ENCODE data around the gene TAF11L3.
"Not testable (repeated sequence)": the region's sequence is repeated elsewhere in the genome, so short reads cannot be mapped to it uniquely, and the experiment has no call there.

TAF11L3 gene

DNA sequence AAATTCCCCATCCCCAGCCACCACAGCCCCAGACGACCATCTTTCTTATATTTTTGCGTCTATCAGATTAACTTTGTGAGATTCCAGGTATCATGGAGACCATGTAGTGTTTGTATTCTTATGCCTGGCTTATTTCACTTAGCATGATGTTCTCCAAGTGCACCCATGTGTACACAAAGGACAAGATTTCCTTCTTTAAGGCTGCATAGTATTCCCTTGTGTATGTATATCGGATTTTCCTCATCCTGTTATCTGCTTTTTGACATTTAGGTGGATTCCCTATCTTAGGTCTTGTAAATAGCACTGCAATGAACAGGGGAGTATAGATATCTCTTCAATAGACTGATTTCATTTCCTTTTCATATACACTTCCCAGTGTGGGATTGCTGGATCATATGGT lies 25.4 kb upstream of the TAF11L3 start:
- H3K27ac ChIP-seq = no peak overlapping the region
- TF ChIP-seq, protein P1, sequence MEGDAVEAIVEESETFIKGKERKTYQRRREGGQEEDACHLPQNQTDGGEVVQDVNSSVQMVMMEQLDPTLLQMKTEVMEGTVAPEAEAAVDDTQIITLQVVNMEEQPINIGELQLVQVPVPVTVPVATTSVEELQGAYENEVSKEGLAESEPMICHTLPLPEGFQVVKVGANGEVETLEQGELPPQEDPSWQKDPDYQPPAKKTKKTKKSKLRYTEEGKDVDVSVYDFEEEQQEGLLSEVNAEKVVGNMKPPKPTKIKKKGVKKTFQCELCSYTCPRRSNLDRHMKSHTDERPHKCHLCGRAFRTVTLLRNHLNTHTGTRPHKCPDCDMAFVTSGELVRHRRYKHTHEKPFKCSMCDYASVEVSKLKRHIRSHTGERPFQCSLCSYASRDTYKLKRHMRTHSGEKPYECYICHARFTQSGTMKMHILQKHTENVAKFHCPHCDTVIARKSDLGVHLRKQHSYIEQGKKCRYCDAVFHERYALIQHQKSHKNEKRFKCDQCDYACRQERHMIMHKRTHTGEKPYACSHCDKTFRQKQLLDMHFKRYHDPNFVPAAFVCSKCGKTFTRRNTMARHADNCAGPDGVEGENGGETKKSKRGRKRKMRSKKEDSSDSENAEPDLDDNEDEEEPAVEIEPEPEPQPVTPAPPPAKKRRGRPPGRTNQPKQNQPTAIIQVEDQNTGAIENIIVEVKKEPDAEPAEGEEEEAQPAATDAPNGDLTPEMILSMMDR (conservative IDR thresholded peaks at IDR 0.05) = no peak
- TF ChIP-seq ZFX (IDR thresholded peaks at IDR 0.05) = no peak

DNA sequence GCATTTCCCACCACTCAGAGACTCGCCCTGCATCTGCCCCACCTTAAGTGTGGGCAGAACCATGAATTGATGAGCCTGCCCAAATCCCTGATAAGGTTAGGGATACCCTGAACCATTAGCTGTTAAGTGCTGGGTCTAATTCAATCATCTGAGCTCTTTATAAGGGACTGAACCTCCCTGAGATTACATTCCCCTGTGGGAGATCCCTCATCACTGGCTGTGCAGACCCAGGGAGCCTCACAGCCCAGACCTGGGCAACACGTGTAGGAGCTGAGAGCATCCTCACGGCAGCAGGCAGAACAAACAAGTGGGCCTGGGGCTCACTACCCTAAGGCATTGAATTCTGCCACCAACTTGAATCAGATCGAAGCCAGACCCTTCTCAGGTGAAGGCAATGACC lies 20.7 kb upstream of the TAF11L3 start:
- TF ChIP-seq, protein P1 (conservative IDR thresholded peaks at IDR 0.05) = no peak
- no peak for TF ChIP-seq ZFX (IDR thresholded peaks at IDR 0.05)
- H3K27ac ChIP-seq = no peak overlapping the region

DNA sequence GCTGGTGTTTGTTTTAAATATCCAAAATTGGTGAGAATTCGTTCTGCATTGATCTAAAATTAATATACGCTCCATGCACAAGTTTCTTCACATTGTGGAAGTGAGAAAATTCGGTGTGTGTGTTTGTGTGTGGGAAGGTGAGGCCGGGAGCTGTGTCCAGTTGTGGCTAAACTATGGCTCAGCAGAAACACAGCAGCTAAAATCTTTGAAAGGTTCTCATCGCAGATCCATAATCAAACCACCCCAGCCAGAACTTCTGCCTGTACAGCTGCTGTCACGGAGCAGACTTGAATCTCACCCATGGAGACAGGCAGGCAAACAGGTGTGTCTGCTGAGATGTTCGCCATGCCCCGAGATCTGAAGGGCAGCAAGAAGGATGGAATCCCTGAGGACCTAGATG lies 20.2 kb upstream of the TAF11L3 start, which contains the start of gene TAF11L2:
Gene TAF11L2 (plus strand): TSS at position 301 of the 400 bp plus-strand sequence.
- not testable (repeated sequence) for H3K27ac ChIP-seq

DNA sequence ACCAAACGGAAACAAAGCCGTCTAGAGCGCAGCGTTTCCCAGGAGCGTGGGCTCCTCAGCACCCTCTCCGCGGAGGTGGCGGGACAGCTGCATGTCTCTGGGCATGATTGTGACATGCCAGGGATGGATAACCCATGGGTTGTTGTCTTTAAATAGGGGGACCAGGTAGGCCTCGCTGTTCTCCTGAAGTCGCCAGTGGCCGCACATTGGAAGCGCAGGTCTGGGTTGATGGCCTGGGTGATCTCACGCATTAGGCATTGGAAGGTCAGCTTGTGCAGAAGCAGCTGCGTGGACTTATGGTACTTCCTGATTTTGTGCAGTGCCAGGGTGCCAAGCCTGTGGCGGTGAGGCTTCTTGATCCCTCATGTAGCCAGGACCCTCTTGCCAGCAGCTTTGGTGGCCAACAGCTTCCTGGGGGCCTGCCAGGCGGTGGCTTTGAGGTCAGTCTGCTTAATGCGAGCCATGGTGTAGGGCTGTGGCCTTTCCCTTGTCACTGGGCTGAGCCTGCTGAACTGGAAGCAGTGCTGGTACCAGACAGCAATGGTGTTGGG lies 6.3 kb upstream of the TAF11L3 start:
- H3K27ac ChIP-seq = no peak overlapping the region
- TF ChIP-seq ZFX (IDR thresholded peaks at IDR 0.05) = no peak
- TF ChIP-seq, protein P1 (conservative IDR thresholded peaks at IDR 0.05) = no peak

DNA sequence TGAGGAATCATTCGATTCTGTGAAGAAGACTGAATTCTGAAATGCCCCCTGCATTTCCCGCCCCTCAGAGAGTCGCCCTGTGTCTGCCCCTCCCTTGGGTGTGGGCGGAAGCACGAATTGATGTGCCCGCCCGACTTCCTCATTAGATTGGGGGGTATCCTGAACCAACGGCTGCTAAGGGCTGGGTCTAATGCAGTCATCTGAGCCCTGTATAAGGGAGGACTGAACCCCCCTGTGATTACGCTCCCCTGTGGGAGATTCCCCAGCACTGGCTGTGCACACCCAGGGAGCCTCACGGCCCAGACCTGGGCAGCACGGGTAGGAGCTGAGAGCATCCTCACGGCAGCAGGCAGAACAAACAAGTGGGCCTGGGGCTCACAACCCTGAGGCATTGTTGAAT lies 641 bp upstream of the TAF11L3 start:
- H3K27ac ChIP-seq = not testable (repeated sequence)

DNA sequence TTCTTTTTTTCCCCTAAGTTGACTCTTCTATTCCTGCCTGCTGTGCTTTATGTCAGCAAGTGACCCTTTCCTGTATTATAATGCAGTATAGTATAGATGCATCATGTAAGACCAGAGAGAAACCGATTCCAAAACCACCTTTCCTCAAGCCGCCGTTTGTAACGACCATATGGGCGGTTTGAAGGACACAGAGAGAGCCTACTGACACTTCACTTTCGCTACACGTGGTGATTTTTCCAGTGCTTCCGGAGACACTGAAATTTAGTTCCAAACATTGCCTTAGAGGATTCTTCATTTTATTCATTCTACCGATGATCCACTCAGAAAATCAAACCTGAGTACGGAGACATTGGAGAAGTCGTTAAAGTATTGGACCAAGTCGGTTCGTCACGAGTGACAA lies 1.3 kb downstream of the TAF11L3 start:
- H3K27ac ChIP-seq = not testable (repeated sequence)

DNA sequence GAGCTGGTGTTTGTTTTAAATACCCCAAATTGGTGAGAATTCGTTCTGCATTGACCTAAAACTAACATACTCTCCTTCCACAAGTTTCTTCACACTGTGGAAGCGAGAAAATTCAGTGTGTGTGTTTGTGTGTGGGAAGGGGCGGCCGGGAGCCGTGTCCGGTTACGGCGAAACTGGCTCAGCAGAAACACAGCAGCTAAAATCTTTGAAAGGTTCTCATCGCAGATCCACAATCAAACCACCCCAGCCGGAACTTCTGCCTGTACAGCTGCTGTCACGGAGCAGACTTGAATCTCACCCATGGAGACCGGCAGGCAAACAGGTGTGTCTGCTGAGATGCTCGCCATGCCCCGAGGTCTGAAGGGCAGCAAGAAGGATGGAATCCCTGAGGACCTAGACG lies 3.3 kb downstream of the TAF11L3 start, which contains the start of gene TAF11L4:
Gene TAF11L4 (plus strand): TSS at position 301 of the 400 bp plus-strand sequence.
- not testable (repeated sequence) for H3K27ac ChIP-seq

DNA sequence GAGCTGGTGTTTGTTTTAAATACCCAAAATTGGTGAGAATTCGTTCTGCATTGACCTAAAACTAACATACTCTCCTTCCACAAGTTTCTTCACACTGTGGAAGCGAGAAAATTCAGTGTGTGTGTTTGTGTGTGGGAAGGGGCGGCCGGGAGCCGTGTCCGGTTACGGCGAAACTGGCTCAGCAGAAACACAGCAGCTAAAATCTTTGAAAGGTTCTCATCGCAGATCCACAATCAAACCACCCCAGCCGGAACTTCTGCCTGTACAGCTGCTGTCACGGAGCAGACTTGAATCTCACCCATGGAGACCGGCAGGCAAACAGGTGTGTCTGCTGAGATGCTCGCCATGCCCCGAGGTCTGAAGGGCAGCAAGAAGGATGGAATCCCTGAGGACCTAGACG lies 6.8 kb downstream of the TAF11L3 start, which contains the start of gene TAF11L5:
Gene TAF11L5 (plus strand): TSS at position 301 of the 400 bp plus-strand sequence.
- H3K27ac ChIP-seq = not testable (repeated sequence)

DNA sequence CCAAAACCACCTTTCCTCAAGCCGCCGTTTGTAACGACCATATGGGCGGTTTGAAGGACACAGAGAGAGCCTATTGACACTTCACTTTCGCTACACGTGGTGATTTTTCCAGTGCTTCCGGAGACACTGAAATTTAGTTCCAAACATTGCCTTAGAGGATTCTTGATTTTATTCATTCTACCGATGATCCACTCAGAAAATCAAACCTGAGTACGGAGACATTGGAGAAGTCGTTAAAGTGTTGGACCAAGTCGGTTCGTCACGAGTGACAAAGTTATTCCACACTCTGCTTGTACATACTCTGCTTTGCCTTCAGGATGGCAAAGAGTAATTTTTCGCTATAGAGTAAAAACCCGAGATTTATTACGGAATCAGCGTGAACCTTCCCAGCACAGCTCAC lies 8.3 kb downstream of the TAF11L3 start:
- H3K27ac ChIP-seq = not testable (repeated sequence)

DNA sequence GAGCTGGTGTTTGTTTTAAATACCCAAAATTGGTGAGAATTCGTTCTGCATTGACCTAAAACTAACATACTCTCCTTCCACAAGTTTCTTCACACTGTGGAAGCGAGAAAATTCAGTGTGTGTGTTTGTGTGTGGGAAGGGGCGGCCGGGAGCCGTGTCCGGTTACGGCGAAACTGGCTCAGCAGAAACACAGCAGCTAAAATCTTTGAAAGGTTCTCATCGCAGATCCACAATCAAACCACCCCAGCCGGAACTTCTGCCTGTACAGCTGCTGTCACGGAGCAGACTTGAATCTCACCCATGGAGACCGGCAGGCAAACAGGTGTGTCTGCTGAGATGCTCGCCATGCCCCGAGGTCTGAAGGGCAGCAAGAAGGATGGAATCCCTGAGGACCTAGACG lies 10.2 kb downstream of the TAF11L3 start, which contains the start of gene TAF11L6:
Gene TAF11L6 (plus strand): TSS at position 301 of the 400 bp plus-strand sequence.
- H3K27ac ChIP-seq = not testable (repeated sequence)
